Tibial nerve (tissue), 4 donors: ENCODE results near the gene DNAAF3. TPM values are rescaled to one million over a fixed set of nuclear protein-coding genes. Genes with fewer than 3 reads are reported as not detected.

Experiments
- DNase-seq, 2 donors: peaks; one replicate each; pipeline ENCODE4 v3.0.0-alpha.2; 2019; ENCODE audit warnings: low spot score in 2 of 2
- H3K27ac ChIP-seq, 4 donors: fragments of 200-600 bp; sonication (generic) in 3 of 4; one replicate each; pipeline ENCODE4 v1.5.1; 2017 to 2019; ENCODE audit warnings: mild to moderate bottlenecking in 1 of 4
- H3K27me3 ChIP-seq, 2 donors: fragments of 200-600 bp; sonication (generic) in 1 of 2; one replicate each; pipeline versions ENCODE4 v1.5.1 to v1.6.0; 2017 to 2019
- H3K36me3 ChIP-seq, 3 donors: fragments of 200-600 bp; sonication (generic); one replicate each; pipeline ENCODE4 v1.5.1; 2018 to 2019
- H3K4me1 ChIP-seq, 4 donors: fragments of 200-600 bp; sonication (generic) in 3 of 4; one replicate each; pipeline ENCODE4 v1.5.1; 2017 to 2019
- H3K4me3 ChIP-seq, 4 donors: fragments of 200-600 bp; sonication (generic) in 3 of 4; one replicate each; pipeline ENCODE4 v1.5.1; 2017 to 2019; ENCODE audit warnings: mild to moderate bottlenecking in 1 of 4, moderate library complexity in 1 of 4
- H3K9me3 ChIP-seq, 4 donors: fragments of 200-600 bp; sonication (generic) in 3 of 4; one replicate each; pipeline ENCODE4 v1.5.1; 2017 to 2019
- EP300 ChIP-seq, 2 donors: sonication (generic); formaldehyde crosslinking; IDR thresholded peaks; one replicate each; pipeline ENCODE4 v1.6.1; 2017; ENCODE audit warnings: antibody characterized with exemption in 2 of 2, mild to moderate bottlenecking in 1 of 2
- POLR2A ChIP-seq, 2 donors: fragments of 450-650 bp; IDR thresholded peaks; one replicate each; pipeline ENCODE4 v1.6.1; 2017; ENCODE audit warnings: antibody characterized with exemption in 2 of 2, mild to moderate bottlenecking in 2 of 2, moderate library complexity in 2 of 2
- WGBS, 2 donors: methylation state at CpG; one replicate each; pipeline ENCODE4 v1.1.5; 2018; 5-methylcytosine and 5-hydroxymethylcytosine counted together
- total RNA-seq, 4 donors: library from RNA; depleted of rRNA; stranded (reverse); fragments of >200 nt; gene quantifications; one replicate each; pipeline ENCODE4 v1.1.0, GENCODE V29; 2016
- TF ChIP-seq, protein P1 (sequence below), 5 experiments: fragments of 200-600 bp in 3 of 5; fragments of 450-650 bp in 2 of 5; sonication (generic) in 3 of 5; IDR thresholded peaks; one replicate each; pipeline ENCODE4 v1.5.1; 2016 to 2019; ENCODE audit warnings: antibody characterized with exemption in 5 of 5, mild to moderate bottlenecking in 3 of 5, moderate library complexity in 2 of 5

The DNAAF3 gene
- total RNA-seq, 4 donors from 2014 or later, result 1.2 to 2.7 TPM; not detected in 2

DNA sequence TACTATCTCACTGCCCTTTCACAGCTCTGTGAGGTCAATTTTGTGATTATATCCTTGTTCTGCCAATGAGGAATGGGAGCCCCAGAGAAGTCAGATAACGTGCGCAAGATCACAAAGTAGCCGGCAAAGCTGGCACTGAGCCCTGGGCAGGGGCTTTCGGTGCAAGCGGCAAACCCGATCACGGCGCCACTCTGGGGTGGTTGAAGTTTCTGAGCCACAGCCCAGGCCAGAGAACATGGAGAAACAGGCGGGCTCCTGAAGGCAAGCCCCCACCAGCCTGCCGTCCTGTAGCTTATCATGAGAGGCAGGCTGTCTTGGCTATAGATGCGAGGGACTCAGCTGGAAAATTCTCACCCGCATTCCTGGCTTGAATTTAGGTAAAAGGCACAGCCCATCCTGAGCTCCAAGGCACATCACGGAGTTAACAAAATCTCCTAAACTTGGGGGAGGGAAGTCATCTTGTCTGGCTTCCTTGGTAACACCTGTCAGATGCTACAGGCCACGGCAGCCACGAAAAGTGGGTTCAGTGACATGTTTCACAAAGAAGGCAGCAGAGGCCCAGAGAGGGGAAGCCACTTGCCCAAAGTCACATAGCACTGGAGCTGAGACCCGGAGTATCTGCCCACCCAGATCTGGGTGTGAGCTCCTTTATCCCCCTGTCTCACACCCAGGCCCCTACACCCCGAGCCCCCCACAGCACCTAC is 29.9 kb downstream of the DNAAF3 start:
- no peaks in the 10 kb centered on the region for H3K9me3 ChIP-seq
- H3K27me3 ChIP-seq, result peaks cover 0 to 87% of the 10 kb centered on the region in 2 donors
- no peaks in the 10 kb centered on the region for H3K36me3 ChIP-seq
- H3K4me1 ChIP-seq, result peaks cover 0 to 10% (median 0%) of the 10 kb centered on the region in 4 donors
- WGBS, 2 donors, result 82% methylated on average over 17 of the region's 17 CpGs
- no peak overlapping the region for H3K27ac ChIP-seq
- H3K4me3 ChIP-seq, result no peak overlapping the region
- DNase-seq, result no peak
- TF ChIP-seq, protein P1, sequence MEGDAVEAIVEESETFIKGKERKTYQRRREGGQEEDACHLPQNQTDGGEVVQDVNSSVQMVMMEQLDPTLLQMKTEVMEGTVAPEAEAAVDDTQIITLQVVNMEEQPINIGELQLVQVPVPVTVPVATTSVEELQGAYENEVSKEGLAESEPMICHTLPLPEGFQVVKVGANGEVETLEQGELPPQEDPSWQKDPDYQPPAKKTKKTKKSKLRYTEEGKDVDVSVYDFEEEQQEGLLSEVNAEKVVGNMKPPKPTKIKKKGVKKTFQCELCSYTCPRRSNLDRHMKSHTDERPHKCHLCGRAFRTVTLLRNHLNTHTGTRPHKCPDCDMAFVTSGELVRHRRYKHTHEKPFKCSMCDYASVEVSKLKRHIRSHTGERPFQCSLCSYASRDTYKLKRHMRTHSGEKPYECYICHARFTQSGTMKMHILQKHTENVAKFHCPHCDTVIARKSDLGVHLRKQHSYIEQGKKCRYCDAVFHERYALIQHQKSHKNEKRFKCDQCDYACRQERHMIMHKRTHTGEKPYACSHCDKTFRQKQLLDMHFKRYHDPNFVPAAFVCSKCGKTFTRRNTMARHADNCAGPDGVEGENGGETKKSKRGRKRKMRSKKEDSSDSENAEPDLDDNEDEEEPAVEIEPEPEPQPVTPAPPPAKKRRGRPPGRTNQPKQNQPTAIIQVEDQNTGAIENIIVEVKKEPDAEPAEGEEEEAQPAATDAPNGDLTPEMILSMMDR (IDR thresholded peaks at IDR 0.05), result no peak
- TF ChIP-seq POLR2A (IDR thresholded peaks at IDR 0.05) (no peak), EP300 (IDR thresholded peaks at IDR 0.05) (no peak)

- no peaks in the 10 kb centered on the region for H3K36me3 ChIP-seq
- H3K27ac ChIP-seq, result no peak overlapping the region
- no peaks in the 10 kb centered on the region for H3K9me3 ChIP-seq
- peaks cover 0 to 81% of the 10 kb centered on the region in 2 donors for H3K27me3 ChIP-seq
- TF ChIP-seq EP300 (IDR thresholded peaks at IDR 0.05), result no peak
- TF ChIP-seq, protein P1 (IDR thresholded peaks at IDR 0.05), result no peak
- no peak for TF ChIP-seq POLR2A (IDR thresholded peaks at IDR 0.05)
- no peak for DNase-seq
- H3K4me3 ChIP-seq, result no peak overlapping the region
- peaks cover 0 to 6% (median 0%) of the 10 kb centered on the region in 4 donors for H3K4me1 ChIP-seq
- 0 to 20% methylated on average over 2 to 3 of the region's 3 CpGs for WGBS, 2 donors
Observed at GRCh38 chr19:55134736-55135135, 31.7 kb downstream of the DNAAF3 start.

DNA sequence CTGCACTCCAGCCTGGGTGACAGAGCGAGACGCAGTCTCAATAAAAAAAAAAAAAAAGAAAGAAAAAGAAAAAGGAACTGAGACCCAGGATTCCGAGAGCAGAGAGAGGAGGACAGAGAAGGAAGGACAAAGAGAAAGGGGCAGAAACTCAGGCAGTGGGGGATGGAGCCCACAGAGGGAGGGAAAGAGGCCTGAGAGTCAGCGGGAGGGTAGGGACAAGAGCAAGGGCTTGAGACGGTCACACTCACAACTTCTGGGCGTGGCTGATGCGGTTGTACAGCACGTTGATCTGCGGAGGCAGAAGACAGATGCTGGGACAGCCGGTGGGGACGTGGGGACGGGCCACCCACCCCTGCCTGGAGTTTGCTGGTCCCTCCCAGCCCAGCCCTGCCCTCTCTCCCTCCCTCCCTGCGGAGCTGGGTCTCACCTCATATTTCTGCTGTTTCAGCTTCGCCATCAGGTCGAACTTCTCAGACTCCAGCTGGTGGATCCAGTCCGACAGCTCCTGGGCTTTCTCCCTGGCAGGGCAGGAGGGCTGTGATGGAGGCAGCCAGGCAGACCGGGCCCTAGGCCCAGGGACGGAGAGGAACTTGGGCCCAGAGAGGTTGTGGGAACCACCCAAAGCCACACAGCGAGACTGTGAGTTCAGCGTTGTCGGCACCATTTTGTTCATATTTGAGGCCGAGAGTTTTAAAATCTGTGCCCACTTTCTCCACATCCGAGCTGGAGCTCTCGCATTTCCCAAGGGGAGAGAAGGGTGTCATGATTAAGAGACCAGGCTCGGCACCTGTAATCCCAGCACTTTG is 32.6 kb downstream of the DNAAF3 start:
- Histone ChIP-seq H3K27me3 (peaks cover 0 to 84% of the 10 kb centered on the region in 2 donors), H3K4me3 (no peak overlapping the region), H3K27ac (no peak overlapping the region), H3K9me3 (no peaks in the 10 kb centered on the region), H3K36me3 (no peaks in the 10 kb centered on the region), H3K4me1 (peaks cover 0 to 6% (median 0%) of the 10 kb centered on the region in 4 donors)
- no peak for DNase-seq
- WGBS, 2 donors, result 57 to 60% methylated on average over 22 to 25 of the region's 25 CpGs
- TF ChIP-seq, protein P1 (IDR thresholded peaks at IDR 0.05), result no peak
- TF ChIP-seq POLR2A (IDR thresholded peaks at IDR 0.05) (no peak), EP300 (IDR thresholded peaks at IDR 0.05) (no peak)

DNA sequence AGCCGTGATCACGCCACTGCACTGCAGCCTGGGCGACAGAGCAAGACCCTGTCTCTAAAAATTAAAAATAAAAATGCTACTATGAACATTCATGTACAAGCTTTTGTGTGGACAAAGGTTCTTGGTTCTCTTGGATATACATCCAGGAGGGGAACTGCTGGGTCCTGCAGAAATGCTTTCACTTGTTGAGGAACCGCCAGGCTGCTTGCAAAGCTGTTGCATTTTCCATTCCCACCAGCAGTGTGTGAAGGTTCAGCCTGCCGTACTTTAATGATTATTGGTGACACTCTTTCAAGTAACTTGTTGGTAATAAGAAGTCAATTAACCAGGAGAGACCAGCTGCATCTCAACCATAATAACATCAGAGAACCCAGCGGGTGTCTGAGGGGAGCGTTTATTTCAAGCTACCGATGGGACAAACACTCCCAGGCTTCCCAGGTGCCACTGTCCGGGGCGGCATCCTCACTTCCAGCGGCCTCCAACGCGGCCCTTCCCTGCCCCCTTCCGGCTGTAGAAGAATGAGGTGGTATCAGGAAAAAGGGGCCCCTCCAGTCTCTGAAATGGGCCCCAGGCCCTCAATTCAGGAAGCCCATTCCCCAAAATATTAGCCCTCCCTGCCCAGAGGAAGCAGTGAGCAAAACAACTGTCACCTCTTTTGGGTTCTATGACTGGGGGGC is 33.8 kb downstream of the DNAAF3 start:
- peaks cover 0 to 6% (median 0%) of the 10 kb centered on the region in 4 donors for H3K4me1 ChIP-seq
- no peaks in the 10 kb centered on the region for H3K36me3 ChIP-seq
- no peak overlapping the region for H3K4me3 ChIP-seq
- H3K27ac ChIP-seq, result no peak overlapping the region
- H3K9me3 ChIP-seq, result no peaks in the 10 kb centered on the region
- TF ChIP-seq, protein P1 (IDR thresholded peaks at IDR 0.05), result peak in 1 of 5 experiments; percentile 17
- no peak for TF ChIP-seq EP300 (IDR thresholded peaks at IDR 0.05)
- TF ChIP-seq POLR2A (IDR thresholded peaks at IDR 0.05), result no peak
- peaks cover 0 to 79% of the 10 kb centered on the region in 2 donors for H3K27me3 ChIP-seq
- no peak for DNase-seq
- WGBS, 2 donors, result 47 to 56% methylated on average over 14 of the region's 14 CpGs
